NB4 (cell line): ENCODE data around the gene RGS6.

Experiments
- DNase-seq: peaks from one replicate; pipeline ENCODE4 v3.0.0; 2010; ENCODE audit warnings: low read depth
- H3K4me3 ChIP-seq: one replicate; pipeline ENCODE4 v1.5.1; 2011; ENCODE audit warnings: mild to moderate bottlenecking, low read depth, low read length, moderate library complexity
- MAX ChIP-seq: IDR thresholded peaks from 2 replicates; pipeline ENCODE4 v1.6.1; 2011; ENCODE audit warnings: low read depth, low read length
- MYC ChIP-seq: IDR thresholded peaks from 2 replicates; pipeline ENCODE4 v1.6.1; 2011; ENCODE audit warnings: low read depth, low read length
- POLR2A ChIP-seq: IDR thresholded peaks from 2 replicates; pipeline ENCODE4 v1.6.1; 2011; ENCODE audit warnings: mild to moderate bottlenecking; ENCODE audit not compliant: insufficient read length; ENCODE audit errors: extremely low read depth
- TF ChIP-seq, protein P1 (sequence below): IDR thresholded peaks from one replicate; pipeline ENCODE4 v1.5.1; 2012; ENCODE audit warnings: low read depth, low read length

RGS6 gene

GRCh38 chr14:72540836-72541235 lies 608.6 kb downstream of the RGS6 start:
- no peak for DNase-seq
- TF ChIP-seq MAX (no peak), POLR2A (no peak), MYC (no peak)
- TF ChIP-seq, protein P1, sequence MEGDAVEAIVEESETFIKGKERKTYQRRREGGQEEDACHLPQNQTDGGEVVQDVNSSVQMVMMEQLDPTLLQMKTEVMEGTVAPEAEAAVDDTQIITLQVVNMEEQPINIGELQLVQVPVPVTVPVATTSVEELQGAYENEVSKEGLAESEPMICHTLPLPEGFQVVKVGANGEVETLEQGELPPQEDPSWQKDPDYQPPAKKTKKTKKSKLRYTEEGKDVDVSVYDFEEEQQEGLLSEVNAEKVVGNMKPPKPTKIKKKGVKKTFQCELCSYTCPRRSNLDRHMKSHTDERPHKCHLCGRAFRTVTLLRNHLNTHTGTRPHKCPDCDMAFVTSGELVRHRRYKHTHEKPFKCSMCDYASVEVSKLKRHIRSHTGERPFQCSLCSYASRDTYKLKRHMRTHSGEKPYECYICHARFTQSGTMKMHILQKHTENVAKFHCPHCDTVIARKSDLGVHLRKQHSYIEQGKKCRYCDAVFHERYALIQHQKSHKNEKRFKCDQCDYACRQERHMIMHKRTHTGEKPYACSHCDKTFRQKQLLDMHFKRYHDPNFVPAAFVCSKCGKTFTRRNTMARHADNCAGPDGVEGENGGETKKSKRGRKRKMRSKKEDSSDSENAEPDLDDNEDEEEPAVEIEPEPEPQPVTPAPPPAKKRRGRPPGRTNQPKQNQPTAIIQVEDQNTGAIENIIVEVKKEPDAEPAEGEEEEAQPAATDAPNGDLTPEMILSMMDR: no peak
- H3K4me3 ChIP-seq: no peak overlapping the region

DNA sequence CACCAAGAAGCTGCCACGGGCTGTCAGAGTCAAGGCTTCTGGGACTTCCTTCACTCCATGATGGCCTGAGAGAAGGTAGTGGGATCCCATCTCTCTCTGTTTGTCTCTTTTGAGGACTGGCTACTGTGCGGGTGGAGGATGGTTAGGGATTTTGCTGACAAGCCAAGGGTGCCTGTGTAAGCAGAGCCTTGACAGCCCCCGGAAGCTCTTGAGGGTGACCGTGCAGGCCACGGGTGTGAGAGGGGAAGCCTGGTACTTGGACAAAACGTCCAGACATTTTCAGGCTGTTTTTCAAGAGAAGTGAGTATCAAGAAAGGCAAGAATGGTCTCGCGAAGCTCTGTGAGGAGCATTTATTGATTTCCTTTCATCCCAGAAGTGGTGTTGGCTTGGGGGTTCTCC lies 609.3 kb downstream of the RGS6 start:
- TF ChIP-seq POLR2A: no peak
- TF ChIP-seq MYC: no peak
- TF ChIP-seq, protein P1: no peak
- no peak for TF ChIP-seq MAX
- H3K4me3 ChIP-seq: no peak overlapping the region
- no peak for DNase-seq

DNA sequence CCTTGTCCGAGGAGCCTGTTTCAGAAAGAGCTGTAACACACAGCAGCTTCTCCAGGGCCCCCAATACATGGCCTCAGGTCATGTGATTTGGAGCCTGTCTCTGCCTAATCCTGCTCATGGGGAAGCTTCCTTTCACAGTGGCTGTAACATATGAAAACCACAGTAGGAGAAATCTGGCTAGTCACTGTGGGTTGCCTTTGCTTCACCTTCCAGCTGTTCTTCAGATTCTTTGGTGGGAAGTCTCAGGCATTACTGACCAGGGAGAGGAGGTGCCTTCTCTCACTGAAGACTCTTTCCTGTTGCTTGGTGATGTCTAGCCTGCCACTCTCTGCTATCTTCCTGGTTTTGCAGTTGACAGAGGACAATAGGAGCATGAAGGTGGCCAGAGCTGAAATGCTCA lies 611.1 kb downstream of the RGS6 start:
- no peak overlapping the region for H3K4me3 ChIP-seq
- no peak for DNase-seq
- no peak for TF ChIP-seq POLR2A

DNA sequence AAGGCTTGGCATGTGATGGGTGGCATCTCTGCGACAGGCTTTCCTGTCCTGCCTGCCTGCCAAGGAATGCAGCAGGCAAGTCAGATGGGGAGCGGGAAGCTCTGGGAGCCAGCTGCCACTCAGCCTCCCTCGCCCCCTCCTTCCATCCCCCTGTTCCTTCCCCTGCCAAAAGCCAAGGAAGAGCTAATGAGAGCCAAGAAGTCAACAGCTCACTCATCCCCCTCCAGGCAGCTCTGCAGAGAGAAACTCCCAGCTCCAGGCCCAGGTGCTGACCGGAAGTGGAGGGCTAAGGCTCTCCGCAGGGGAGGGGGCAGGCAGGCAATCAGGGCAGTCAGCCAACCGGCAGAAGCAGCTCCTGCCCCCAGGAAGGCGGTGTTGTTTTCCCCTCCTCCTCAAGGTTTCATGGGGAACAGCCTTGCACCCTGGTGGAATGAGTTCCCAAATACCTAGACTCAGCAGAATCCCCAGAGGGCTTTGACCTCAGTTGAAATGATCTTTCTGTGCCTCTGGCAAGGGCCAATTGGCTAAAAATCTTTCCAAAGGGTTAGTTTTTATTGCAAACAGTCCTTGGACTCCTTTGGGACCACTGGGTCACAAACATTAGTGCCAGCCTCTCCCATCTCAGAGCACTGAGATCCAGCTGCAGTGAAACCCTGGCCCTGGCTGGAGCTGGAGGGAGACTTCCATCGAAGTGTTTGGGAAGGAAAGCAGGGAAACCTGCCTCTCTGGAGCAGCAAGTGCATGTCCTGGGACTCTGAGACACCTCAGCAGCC lies 612.6 kb downstream of the RGS6 start:
- H3K4me3 ChIP-seq: no peak overlapping the region
- no peak for DNase-seq
- TF ChIP-seq MAX: no peak
- TF ChIP-seq, protein P1: no peak
- TF ChIP-seq POLR2A: no peak
- no peak for TF ChIP-seq MYC

- DNase-seq: no peak
- TF ChIP-seq POLR2A: no peak
- TF ChIP-seq, protein P1: no peak
- no peak for TF ChIP-seq MAX
- no peak for TF ChIP-seq MYC
- no peak overlapping the region for H3K4me3 ChIP-seq
Observed at GRCh38 chr14:72545411-72546311, 613.4 kb downstream of the RGS6 start.

DNA sequence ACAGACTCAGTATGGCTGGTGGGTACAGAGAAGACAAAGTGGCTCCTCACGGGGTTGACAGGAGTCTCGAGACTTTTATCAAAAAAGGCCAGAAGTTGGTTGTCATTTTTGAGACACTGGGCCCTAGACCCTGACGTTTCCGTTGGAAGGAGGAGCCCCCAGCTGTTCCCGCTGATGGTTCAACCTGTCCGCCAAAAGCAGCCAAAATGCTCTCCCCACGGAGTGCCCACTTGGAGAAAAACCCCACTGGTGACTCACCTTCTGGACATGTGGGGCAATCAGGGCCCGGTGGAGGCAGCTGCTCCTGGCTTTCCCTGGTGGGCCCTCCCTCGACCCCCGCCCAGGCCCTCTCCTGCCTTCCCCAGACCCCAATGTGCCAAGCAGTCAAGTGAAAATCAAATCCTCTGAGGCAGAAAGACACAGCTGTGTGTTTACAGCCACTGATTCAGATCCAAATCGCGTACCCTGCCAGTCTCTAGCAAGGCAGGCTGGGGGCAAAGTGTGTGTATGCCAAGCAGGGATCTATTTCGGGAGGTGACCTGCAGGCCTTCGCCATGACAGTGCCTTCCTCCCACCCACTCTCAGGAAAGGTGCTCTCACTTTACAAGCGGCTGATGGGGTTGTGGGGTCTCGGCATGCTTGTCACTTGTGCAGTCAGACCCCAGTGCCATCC lies 614.3 kb downstream of the RGS6 start:
- H3K4me3 ChIP-seq: no peak overlapping the region
- TF ChIP-seq MYC (no peak), MAX (no peak), POLR2A (no peak)
- TF ChIP-seq, protein P1: no peak
- no peak for DNase-seq
